Neural crest cell (in vitro differentiated cells): ENCODE results near the gene A3GALT2. TPM values are rescaled to one million over a fixed set of nuclear protein-coding genes. Genes with fewer than 3 reads are reported as not detected.

Experiments
- DNase-seq: peaks from one replicate; pipeline ENCODE4 v3.0.0; 2021; ENCODE audit warnings: low read depth, mixed read lengths, low spot score
- H3K27ac Mint-ChIP-seq: one replicate; pipeline ENCODE4 v1.8.0; 2021; ENCODE audit warnings: mild to moderate bottlenecking, mixed read lengths; ENCODE audit not compliant: unreplicated experiment
- H3K27me3 Mint-ChIP-seq: 2 replicates; pipeline ENCODE4 v1.8.0; 2021; ENCODE audit warnings: low read depth, mild to moderate bottlenecking, mixed read lengths
- H3K36me3 Mint-ChIP-seq: 2 replicates; pipeline ENCODE4 v1.8.0; 2021; ENCODE audit warnings: low read depth, mild to moderate bottlenecking, mixed read lengths
- H3K4me1 Mint-ChIP-seq: 2 replicates; pipeline ENCODE4 v1.8.0; 2021; ENCODE audit warnings: mixed read lengths
- H3K4me3 Mint-ChIP-seq: one replicate; pipeline ENCODE4 v1.8.0; 2021; ENCODE audit warnings: mild to moderate bottlenecking, mixed read lengths
- H3K9me3 Mint-ChIP-seq: 2 replicates; pipeline ENCODE4 v1.8.0; 2021; ENCODE audit warnings: mixed read lengths
- total RNA-seq: library from RNA; stranded (reverse); gene quantifications from 2 replicates; pipeline ENCODE4 v1.2.1, GENCODE V29; 2021
- TF ChIP-seq, protein P1 (sequence below): fragments of 200-600 bp; sonication (generic); conservative IDR thresholded peaks from 2 replicates; pipeline ENCODE4 v1.5.0; 2021; ENCODE audit warnings: antibody characterized with exemption, mild to moderate bottlenecking

The A3GALT2 gene
- total RNA-seq, 1 donor from 2014 or later: not detected

DNA sequence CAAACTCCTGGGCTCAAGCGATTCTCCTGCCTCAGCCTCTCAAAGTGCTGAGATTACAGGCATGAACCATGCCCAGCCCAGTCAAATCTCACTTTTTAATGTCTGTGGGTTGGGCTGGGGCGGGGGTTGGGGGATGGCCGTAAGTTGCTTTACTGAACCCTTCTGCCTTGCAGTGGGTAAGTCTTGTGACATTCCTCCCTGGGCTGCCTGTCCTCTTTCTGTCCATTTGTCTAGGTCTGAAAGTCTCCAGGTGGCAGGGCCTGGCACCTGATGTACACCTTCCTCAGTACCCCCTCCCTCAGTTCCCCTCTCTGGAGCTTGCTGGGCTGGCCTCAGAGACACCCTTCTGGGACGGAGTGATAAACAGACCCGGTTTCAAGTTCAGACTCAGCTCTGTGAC lies 51.3 kb downstream of the A3GALT2 start:
- H3K36me3 Mint-ChIP-seq: peaks cover 4% of the 10 kb centered on the region
- peak overlapping the region; percentile 50 for H3K27ac Mint-ChIP-seq

DNA sequence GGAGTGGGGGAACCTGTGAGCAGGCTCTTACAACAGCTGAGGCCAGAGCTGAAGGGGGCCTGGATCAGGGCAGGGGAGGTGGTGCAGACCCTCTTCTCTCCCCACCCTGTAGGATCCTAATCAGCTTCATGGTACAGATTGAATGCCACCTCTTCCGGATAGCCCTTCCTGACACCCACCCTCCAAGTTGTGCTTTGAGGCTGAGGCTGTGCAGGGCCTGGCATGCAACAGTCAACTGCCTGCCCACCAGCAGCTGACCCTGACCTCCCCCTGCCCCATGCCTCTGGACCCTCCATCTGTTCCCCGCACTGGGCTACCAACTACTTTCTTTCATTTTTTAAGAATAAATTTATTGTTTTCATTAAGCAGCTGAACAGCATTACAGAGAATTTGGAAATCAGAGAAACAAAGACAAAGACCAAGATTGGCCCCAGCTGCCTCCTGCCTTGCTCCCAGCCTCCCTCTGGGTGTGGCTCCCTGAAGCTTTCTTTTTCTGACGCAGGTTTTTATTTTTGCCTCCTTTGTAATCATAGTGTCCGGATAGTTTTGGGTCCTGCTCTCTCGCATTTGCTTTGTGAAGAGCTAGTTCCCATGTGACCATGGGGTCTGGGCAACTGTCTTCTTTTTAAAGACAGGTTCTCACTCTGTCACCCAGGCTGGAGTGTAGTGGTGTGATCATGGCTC lies 51.8 kb downstream of the A3GALT2 start:
- peaks cover 4% of the 10 kb centered on the region for H3K36me3 Mint-ChIP-seq
- peak overlapping the region; percentile 95 for H3K27ac Mint-ChIP-seq
- TF ChIP-seq, protein P1, sequence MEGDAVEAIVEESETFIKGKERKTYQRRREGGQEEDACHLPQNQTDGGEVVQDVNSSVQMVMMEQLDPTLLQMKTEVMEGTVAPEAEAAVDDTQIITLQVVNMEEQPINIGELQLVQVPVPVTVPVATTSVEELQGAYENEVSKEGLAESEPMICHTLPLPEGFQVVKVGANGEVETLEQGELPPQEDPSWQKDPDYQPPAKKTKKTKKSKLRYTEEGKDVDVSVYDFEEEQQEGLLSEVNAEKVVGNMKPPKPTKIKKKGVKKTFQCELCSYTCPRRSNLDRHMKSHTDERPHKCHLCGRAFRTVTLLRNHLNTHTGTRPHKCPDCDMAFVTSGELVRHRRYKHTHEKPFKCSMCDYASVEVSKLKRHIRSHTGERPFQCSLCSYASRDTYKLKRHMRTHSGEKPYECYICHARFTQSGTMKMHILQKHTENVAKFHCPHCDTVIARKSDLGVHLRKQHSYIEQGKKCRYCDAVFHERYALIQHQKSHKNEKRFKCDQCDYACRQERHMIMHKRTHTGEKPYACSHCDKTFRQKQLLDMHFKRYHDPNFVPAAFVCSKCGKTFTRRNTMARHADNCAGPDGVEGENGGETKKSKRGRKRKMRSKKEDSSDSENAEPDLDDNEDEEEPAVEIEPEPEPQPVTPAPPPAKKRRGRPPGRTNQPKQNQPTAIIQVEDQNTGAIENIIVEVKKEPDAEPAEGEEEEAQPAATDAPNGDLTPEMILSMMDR: no peak
- no peak overlapping the region for H3K4me3 Mint-ChIP-seq
- peaks cover 17% of the 10 kb centered on the region for H3K4me1 Mint-ChIP-seq
- no peak for DNase-seq
- no peaks in the 10 kb centered on the region for H3K9me3 Mint-ChIP-seq
- no peaks in the 10 kb centered on the region for H3K27me3 Mint-ChIP-seq

More for the DNA sequence above, 51.3 kb downstream of the A3GALT2 start:
- Mint-ChIP-seq H3K9me3 (no peaks in the 10 kb centered on the region), H3K4me3 (no peak overlapping the region), H3K27me3 (no peaks in the 10 kb centered on the region), H3K4me1 (peaks cover 17% of the 10 kb centered on the region)
- DNase-seq: no peak
- TF ChIP-seq, protein P1: no peak

DNA sequence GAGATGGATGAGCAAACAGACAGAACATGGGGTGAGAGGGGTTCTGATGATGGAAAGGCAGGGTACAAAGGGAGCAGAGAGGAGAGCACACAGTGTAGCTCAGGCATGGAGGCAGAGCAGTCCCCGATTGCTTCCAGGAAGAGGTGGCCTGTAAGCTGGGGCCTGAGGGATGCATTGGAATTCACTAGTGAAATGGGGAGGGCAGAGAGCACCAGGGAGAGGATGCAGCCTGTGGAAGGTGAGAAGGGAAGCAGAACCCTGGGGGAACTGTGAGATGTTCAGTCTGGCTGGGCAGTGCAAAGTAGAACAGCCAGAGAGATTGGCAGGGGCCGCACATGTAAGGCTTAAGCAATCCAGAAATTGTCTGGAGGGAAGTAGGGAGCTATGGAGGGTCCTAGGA lies 52.4 kb downstream of the A3GALT2 start:
- H3K4me1 Mint-ChIP-seq: peaks cover 17% of the 10 kb centered on the region
- H3K27ac Mint-ChIP-seq: peak overlapping the region; percentile 95

DNA sequence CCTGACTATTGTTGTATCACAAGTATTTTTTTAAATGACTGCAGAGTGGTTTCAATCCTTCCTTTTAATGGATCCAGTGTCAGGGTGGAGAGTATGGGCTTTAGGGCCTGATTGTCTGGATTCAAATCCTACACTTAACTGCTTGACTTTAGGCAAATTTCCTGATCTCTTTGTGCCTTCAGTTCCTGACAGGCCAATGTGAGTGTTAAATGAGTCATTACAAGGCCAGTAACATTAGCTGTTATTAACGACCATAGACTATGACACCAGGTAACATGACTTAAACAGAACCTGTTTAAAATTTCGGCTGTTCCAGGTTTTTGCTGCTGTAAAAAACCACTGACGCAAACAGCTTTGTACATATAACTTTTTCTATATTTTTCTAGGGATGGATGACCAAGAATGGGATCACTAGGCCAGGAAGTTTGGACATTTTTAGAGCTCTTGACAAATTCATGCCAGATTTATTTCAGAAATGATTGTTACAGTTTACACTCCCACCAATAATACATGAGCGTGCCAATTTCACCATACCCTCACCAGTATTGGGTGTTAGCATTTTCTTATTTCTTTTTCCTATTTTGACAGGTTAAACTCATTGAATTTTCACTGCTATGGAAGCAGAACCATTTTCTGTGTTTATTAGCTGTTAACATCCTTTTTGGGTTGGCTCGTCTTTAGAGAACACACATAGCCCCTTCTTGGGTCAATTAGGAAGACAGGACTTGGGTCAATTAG lies 53.3 kb downstream of the A3GALT2 start:
- H3K36me3 Mint-ChIP-seq: peaks cover 4% of the 10 kb centered on the region
- H3K27ac Mint-ChIP-seq: peak overlapping the region; percentile 85
- no peak overlapping the region for H3K4me3 Mint-ChIP-seq
- TF ChIP-seq, protein P1: no peak
- H3K27me3 Mint-ChIP-seq: no peaks in the 10 kb centered on the region
- DNase-seq: no peak
- no peaks in the 10 kb centered on the region for H3K9me3 Mint-ChIP-seq
- peaks cover 17% of the 10 kb centered on the region for H3K4me1 Mint-ChIP-seq

More for the DNA sequence above, 52.4 kb downstream of the A3GALT2 start:
- TF ChIP-seq, protein P1: no peak
- no peaks in the 10 kb centered on the region for H3K27me3 Mint-ChIP-seq
- H3K4me3 Mint-ChIP-seq: no peak overlapping the region
- DNase-seq: no peak
- no peaks in the 10 kb centered on the region for H3K9me3 Mint-ChIP-seq
- peaks cover 4% of the 10 kb centered on the region for H3K36me3 Mint-ChIP-seq

DNA sequence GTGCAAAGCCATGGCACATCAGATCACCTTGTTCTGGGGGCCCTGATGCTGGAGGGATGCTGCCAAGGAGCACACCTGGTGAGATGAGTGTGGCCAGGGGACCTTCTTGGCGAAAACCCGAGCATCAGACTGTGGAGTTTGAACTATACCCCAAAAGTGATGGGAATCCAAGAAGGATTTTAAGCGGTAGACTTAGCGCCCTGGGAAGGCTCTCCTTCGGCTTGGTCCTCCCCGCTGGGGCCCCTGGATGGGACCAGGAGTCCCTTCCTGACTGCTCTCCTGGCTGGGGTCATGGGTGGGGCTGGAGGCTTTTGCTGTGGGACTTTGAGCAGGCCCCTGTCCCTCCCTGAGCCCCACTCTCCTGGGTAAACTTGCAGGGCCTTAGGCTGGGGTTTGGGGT lies 54.1 kb downstream of the A3GALT2 start:
- H3K36me3 Mint-ChIP-seq: peaks cover 4% of the 10 kb centered on the region
- H3K27ac Mint-ChIP-seq: no peak overlapping the region
- TF ChIP-seq, protein P1: no peak
- no peak overlapping the region for H3K4me3 Mint-ChIP-seq
- no peaks in the 10 kb centered on the region for H3K27me3 Mint-ChIP-seq
- DNase-seq: no peak
- peaks cover 19% of the 10 kb centered on the region for H3K4me1 Mint-ChIP-seq
- no peaks in the 10 kb centered on the region for H3K9me3 Mint-ChIP-seq
